ENCODE results near the gene CADM1.

CADM1 gene

DNA sequence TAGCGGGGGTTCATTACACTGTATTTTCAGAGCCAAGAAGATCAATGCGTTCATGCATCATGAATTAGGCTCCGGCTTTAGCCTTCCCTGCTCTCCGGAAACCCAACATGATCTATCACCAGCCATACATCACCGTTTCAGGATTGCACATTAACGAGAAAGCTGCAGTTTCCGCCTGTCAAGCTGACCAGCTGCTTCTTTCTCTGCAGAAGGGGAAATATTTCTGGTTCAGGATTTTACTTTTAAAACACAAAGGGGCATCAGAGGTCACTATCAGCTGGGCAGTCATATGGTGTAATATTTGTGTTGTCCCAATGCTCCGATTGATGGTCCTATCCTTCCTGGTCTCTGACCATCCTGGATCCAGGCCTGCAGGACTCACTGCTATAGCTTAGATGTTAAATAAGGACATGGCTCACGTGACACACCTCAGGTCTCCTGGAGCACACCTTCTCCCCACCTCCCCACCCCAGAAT is 21.4 kb upstream of the CADM1 start:
- H3K4me3 ChIP-seq (ENCODE audit: insufficient read length, low read depth), result no peak overlapping the region
- H3K9me3 ChIP-seq (ENCODE audit: insufficient read depth, low read length), result no peaks in the 10 kb centered on the region
- no peak for TF ChIP-seq ZNF274 (IDR thresholded peaks at IDR 0.05; ENCODE audit: low read depth, low read length)
- TF ChIP-seq SUZ12 (IDR thresholded peaks at IDR 0.05; ENCODE audit: extremely low read depth, insufficient read depth, insufficient read length), result no peak
- no peak for TF ChIP-seq YY1 (IDR thresholded peaks at IDR 0.05; ENCODE audit: insufficient read depth, insufficient read length)
- H3K27me3 ChIP-seq (ENCODE audit: insufficient read depth, insufficient read length), result no peaks in the 10 kb centered on the region
- H3K9ac ChIP-seq (ENCODE audit: insufficient read length, low read depth), result no peak overlapping the region
- no peak for DNase-seq (ENCODE audit: low read depth, low spot score)
- no peaks in the 10 kb centered on the region for H3K4me1 ChIP-seq (ENCODE audit: insufficient read depth, insufficient read length)
- H3K36me3 ChIP-seq (ENCODE audit: insufficient read depth, insufficient read length, low read length), result no peaks in the 10 kb centered on the region

DNA sequence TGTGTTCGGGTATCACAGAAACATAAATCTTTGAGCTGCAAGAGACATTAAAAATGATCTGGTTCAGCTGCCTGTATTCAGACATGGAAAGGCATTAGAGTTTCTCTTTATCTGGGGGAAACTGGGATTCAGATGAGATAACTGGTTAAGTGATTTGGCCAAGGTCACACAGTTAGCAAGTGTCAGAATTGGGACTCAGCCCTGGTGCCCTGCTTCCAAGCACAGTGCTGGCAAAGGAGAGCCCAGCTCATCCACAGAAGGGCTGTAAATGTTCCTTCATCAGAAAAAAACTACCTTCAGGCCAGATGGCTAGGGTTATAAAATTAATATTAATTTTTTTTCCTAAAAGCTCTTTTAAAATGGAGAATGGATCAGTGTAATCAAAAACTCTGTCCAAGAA is 20.4 kb upstream of the CADM1 start:
- Histone ChIP-seq H3K36me3 (ENCODE audit: insufficient read depth, insufficient read length, low read length) (no peaks in the 10 kb centered on the region), H3K27me3 (ENCODE audit: insufficient read depth, insufficient read length) (no peaks in the 10 kb centered on the region), H3K9me3 (ENCODE audit: insufficient read depth, low read length) (no peaks in the 10 kb centered on the region), H3K9ac (ENCODE audit: insufficient read length, low read depth) (no peak overlapping the region), H3K4me1 (ENCODE audit: insufficient read depth, insufficient read length) (no peaks in the 10 kb centered on the region), H3K4me3 (ENCODE audit: insufficient read length, low read depth) (no peak overlapping the region)
- DNase-seq (ENCODE audit: low read depth, low spot score), result no peak
- TF ChIP-seq ZNF274 (IDR thresholded peaks at IDR 0.05; ENCODE audit: low read depth, low read length) (no peak), YY1 (IDR thresholded peaks at IDR 0.05; ENCODE audit: insufficient read depth, insufficient read length) (no peak), SUZ12 (IDR thresholded peaks at IDR 0.05; ENCODE audit: extremely low read depth, insufficient read depth, insufficient read length) (no peak)

DNA sequence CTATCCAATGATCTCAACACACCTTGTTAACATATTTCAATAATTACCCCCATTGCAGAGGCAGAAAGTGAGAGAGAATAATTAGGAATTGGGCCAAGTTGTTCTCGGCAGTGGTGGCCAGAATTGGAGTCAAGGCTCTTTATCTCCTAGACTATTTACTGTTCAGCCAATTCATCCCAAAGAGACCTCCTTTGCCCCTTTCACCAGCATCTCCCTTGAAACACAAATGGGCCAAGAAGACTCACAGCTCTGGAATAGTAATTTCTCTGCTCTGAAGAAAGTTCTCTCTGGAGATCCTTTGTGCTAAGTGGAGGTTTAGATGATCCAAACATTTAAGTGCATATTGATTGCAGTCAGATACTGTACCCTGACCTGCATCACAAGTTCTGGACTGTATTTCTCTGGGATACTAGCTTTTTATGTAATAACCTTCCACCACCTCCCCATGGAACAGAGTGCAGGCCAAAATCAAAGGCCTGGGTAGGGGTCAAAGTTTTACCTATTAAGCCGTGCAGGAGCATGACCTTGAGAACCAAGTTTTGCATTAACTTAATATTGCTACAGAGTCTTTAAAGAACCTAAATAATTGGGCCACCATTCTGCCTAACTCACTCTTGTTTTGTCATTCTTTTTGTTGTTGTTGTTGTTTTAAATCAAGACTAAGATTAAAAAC is 19.6 kb upstream of the CADM1 start:
- no peaks in the 10 kb centered on the region for H3K4me1 ChIP-seq (ENCODE audit: insufficient read depth, insufficient read length)
- no peak overlapping the region for H3K4me3 ChIP-seq (ENCODE audit: insufficient read length, low read depth)
- H3K9me3 ChIP-seq (ENCODE audit: insufficient read depth, low read length), result no peaks in the 10 kb centered on the region
- H3K36me3 ChIP-seq (ENCODE audit: insufficient read depth, insufficient read length, low read length), result no peaks in the 10 kb centered on the region
- H3K9ac ChIP-seq (ENCODE audit: insufficient read length, low read depth), result no peak overlapping the region
- TF ChIP-seq SUZ12 (IDR thresholded peaks at IDR 0.05; ENCODE audit: extremely low read depth, insufficient read depth, insufficient read length) (no peak), ZNF274 (IDR thresholded peaks at IDR 0.05; ENCODE audit: low read depth, low read length) (no peak), YY1 (IDR thresholded peaks at IDR 0.05; ENCODE audit: insufficient read depth, insufficient read length) (no peak)
- no peak for DNase-seq (ENCODE audit: low read depth, low spot score)
- no peaks in the 10 kb centered on the region for H3K27me3 ChIP-seq (ENCODE audit: insufficient read depth, insufficient read length)

DNA sequence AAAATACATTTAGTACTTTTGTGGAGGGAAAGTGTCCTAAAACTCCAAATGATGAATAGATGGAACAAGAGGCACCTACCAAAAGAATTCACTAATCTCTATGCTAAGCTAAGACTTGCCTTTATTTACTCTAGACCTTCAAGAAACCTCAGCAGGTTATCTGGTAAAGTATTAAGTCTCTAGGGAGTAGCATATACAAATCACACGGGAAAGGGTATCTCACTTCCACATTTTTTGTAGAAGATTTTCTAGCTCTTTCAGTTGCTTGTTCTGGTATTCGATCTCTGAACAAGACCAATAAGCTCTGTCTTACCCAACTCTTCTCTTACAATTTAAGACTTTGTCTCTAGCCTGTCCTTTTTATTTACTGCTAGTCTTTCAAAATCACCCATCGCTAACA is 18.1 kb upstream of the CADM1 start:
- no peak for DNase-seq (ENCODE audit: low read depth, low spot score)
- Histone ChIP-seq H3K9ac (ENCODE audit: insufficient read length, low read depth) (no peak overlapping the region), H3K4me1 (ENCODE audit: insufficient read depth, insufficient read length) (no peaks in the 10 kb centered on the region), H3K9me3 (ENCODE audit: insufficient read depth, low read length) (no peaks in the 10 kb centered on the region), H3K27me3 (ENCODE audit: insufficient read depth, insufficient read length) (no peaks in the 10 kb centered on the region), H3K36me3 (ENCODE audit: insufficient read depth, insufficient read length, low read length) (no peaks in the 10 kb centered on the region), H3K4me3 (ENCODE audit: insufficient read length, low read depth) (no peak overlapping the region)
- TF ChIP-seq SUZ12 (IDR thresholded peaks at IDR 0.05; ENCODE audit: extremely low read depth, insufficient read depth, insufficient read length) (no peak), YY1 (IDR thresholded peaks at IDR 0.05; ENCODE audit: insufficient read depth, insufficient read length) (no peak), ZNF274 (IDR thresholded peaks at IDR 0.05; ENCODE audit: low read depth, low read length) (no peak)

DNA sequence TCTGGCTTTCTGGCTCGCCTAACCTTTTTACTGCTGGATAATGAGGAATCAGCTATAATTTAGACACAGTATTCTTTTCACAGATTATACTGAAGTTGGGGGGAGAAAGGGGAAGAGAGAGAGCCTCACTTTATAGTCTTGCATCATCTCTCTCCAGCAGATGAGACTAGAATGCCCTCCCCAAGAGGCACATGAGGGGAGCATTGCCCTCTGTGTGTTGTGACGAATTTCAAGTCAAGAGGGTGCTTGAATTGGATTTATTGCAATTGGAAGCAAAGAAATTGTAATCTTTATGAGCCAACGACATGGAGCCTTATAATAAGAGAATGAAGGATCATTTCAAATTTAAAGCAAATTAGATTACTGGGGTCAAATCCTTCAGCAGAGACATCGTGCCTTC is 17.6 kb upstream of the CADM1 start:
- no peak overlapping the region for H3K9ac ChIP-seq (ENCODE audit: insufficient read length, low read depth)
- H3K4me3 ChIP-seq (ENCODE audit: insufficient read length, low read depth), result no peak overlapping the region
- H3K36me3 ChIP-seq (ENCODE audit: insufficient read depth, insufficient read length, low read length), result no peaks in the 10 kb centered on the region
- DNase-seq (ENCODE audit: low read depth, low spot score), result no peak
- H3K9me3 ChIP-seq (ENCODE audit: insufficient read depth, low read length), result no peaks in the 10 kb centered on the region
- no peak for TF ChIP-seq SUZ12 (IDR thresholded peaks at IDR 0.05; ENCODE audit: extremely low read depth, insufficient read depth, insufficient read length)
- TF ChIP-seq YY1 (IDR thresholded peaks at IDR 0.05; ENCODE audit: insufficient read depth, insufficient read length), result no peak
- no peak for TF ChIP-seq ZNF274 (IDR thresholded peaks at IDR 0.05; ENCODE audit: low read depth, low read length)
- H3K4me1 ChIP-seq (ENCODE audit: insufficient read depth, insufficient read length), result no peaks in the 10 kb centered on the region
- H3K27me3 ChIP-seq (ENCODE audit: insufficient read depth, insufficient read length), result no peaks in the 10 kb centered on the region

DNA sequence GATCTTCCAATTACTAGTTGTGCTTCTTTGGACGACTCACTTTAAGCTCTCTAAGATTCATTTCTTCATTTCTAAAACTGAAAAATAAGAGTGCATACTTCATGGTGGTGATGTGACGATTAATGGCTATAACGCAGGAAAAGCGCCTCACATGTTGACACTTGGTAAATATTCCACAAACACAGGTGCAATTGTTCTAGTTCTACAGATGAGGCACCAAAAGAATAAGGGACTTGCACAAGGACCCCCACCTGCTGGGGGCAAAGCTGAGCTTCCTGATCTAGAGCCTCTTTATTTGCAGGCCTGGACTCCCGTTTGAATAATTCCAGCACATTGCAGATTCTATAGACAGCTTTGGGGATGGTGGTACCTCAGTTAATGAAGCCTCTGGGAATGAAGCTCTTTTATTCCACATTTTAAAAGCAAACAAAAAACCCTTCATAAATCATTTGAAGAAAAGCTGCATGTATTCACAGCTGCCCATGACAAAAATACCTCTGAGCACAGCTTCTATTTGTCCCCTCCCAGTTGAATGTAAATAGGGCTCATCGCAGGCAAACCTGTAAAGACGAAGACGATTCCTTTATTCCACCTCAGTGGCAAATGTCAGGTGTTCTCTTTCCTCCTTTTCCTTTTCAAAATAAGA is 14.9 kb upstream of the CADM1 start:
- no peak overlapping the region for H3K4me3 ChIP-seq (ENCODE audit: insufficient read length, low read depth)
- TF ChIP-seq ZNF274 (IDR thresholded peaks at IDR 0.05; ENCODE audit: low read depth, low read length) (no peak), SUZ12 (IDR thresholded peaks at IDR 0.05; ENCODE audit: extremely low read depth, insufficient read depth, insufficient read length) (no peak), YY1 (IDR thresholded peaks at IDR 0.05; ENCODE audit: insufficient read depth, insufficient read length) (no peak)
- DNase-seq (ENCODE audit: low read depth, low spot score), result no peak
- H3K27me3 ChIP-seq (ENCODE audit: insufficient read depth, insufficient read length), result no peaks in the 10 kb centered on the region
- H3K9ac ChIP-seq (ENCODE audit: insufficient read length, low read depth), result no peak overlapping the region
- H3K36me3 ChIP-seq (ENCODE audit: insufficient read depth, insufficient read length, low read length), result no peaks in the 10 kb centered on the region
- no peaks in the 10 kb centered on the region for H3K4me1 ChIP-seq (ENCODE audit: insufficient read depth, insufficient read length)
- H3K9me3 ChIP-seq (ENCODE audit: insufficient read depth, low read length), result no peaks in the 10 kb centered on the region

DNA sequence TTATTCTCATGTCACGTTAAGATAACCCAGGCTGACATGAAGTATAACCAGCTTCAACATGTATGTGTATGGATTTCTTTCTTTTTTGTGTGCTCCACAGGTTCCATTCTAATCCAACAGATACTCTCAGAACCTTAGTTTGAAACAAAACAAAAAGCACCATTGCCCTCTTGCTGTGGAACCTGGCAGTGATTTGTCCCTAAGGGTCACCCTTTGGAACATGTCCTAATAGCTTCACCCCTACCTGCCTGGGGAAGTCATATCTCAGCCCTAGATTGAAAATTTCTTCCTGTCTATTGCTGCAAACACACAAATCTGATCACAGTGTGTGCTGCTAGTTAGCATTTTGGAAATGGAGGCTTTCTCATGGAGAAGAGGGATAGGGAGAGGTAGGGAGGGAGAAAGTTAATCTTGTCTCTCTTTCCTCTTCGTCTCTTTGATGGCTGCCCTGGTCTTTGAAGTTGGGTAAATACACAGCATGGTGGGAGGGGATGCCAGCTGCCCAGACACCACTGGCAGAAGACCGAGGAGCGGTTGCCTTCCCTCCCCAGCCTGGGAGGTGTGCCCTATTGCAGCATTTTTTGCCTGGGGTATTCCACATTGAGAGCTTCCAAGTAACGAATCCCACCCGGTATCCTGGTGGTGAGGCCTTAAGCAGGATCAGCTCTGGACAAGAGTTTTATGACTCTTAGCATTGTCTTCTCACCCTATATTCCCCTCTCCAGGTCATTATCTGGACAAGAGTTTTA is 11.6 kb upstream of the CADM1 start:
- no peaks in the 10 kb centered on the region for H3K36me3 ChIP-seq (ENCODE audit: insufficient read depth, insufficient read length, low read length)
- no peak overlapping the region for H3K9ac ChIP-seq (ENCODE audit: insufficient read length, low read depth)
- H3K27me3 ChIP-seq (ENCODE audit: insufficient read depth, insufficient read length), result no peaks in the 10 kb centered on the region
- no peak overlapping the region for H3K4me3 ChIP-seq (ENCODE audit: insufficient read length, low read depth)
- TF ChIP-seq YY1 (IDR thresholded peaks at IDR 0.05; ENCODE audit: insufficient read depth, insufficient read length) (no peak), SUZ12 (IDR thresholded peaks at IDR 0.05; ENCODE audit: extremely low read depth, insufficient read depth, insufficient read length) (no peak), ZNF274 (IDR thresholded peaks at IDR 0.05; ENCODE audit: low read depth, low read length) (no peak)
- H3K4me1 ChIP-seq (ENCODE audit: insufficient read depth, insufficient read length), result no peaks in the 10 kb centered on the region
- H3K9me3 ChIP-seq (ENCODE audit: insufficient read depth, low read length), result no peaks in the 10 kb centered on the region
- no peak for DNase-seq (ENCODE audit: low read depth, low spot score)

Measured in NT2/D1 (cell line).